B cell (primary cell): ENCODE measurements around the gene MED22.

Experiments
- CTCF ChIP-seq: fragments of 200-600 bp; IDR thresholded peaks from one replicate; pipeline ENCODE4 v1.8.0; 2022; ENCODE audit warnings: antibody characterized with exemption, mild to moderate bottlenecking
- EZH2 ChIP-seq: IDR thresholded peaks from 2 replicates; pipeline ENCODE4 v1.6.1; 2012; ENCODE audit warnings: borderline replicate concordance, low read depth, mild to moderate bottlenecking, moderate library complexity, low read length; ENCODE audit not compliant: insufficient read depth, poor library complexity, severe bottlenecking

- TF ChIP-seq CTCF (no peak), EZH2 (no peak)
Observed at GRCh38 chr9:133339641-133340040, 8.3 kb downstream of the MED22 start.
